Caco-2 (cell line): ENCODE data around the gene LRRC23. TPM values are rescaled to one million over a fixed set of nuclear protein-coding genes. Genes with fewer than 3 reads are reported as not detected.
A peak's percentile ranks its signal among the peaks of the same experiment; 100 is the strongest.

ENCODE experiments used
- BruUV-seq: library from RNA; stranded (reverse); fragments of 400-500 nt; replicated peaks from 2 replicates; lab custom pipeline; 2021; lab: Mats Ljungman, UMichigan
- CTCF ChIA-PET: fragments of 300-600 bp; sonication (Branson Sonifier 250); formaldehyde crosslinking; loops from one replicate; lab custom pipeline; 2022; ENCODE audit warnings: antibody characterized with exemption; lab: Charles Lee
- POLR2A ChIA-PET: fragments of 300-600 bp; sonication (Branson Sonifier 250); formaldehyde crosslinking; loops from one replicate; lab custom pipeline; 2022; ENCODE audit warnings: antibody characterized with exemption; lab: Charles Lee
- DNase-seq, 2 experiments: peaks; one replicate each; pipeline versions ENCODE4 v3.0.0 to v3.0.0-alpha.2; 2020 to 2022
- H3K27me3 ChIP-seq: replicated peaks from 2 replicates; pipeline ENCODE4 v1.6.0; 2011; ENCODE audit warnings: low read length; ENCODE audit not compliant: control insufficient read depth, insufficient read depth
- H3K36me3 ChIP-seq: 2 replicates; pipeline ENCODE4 v1.5.1; 2011; ENCODE audit warnings: low read length; ENCODE audit not compliant: control insufficient read depth, insufficient read depth
- H3K4me1 ChIP-seq: fragments of 250-450 bp; sonication (Bioruptor Pico); 2 replicates; pipeline ENCODE4 v1.5.1; 2020; ENCODE audit warnings: mild to moderate bottlenecking
- H3K4me3 ChIP-seq: 2 replicates; pipeline ENCODE4 v1.5.1; 2011; ENCODE audit warnings: low read depth, mild to moderate bottlenecking, control low read depth, low read length
- H3K9me3 ChIP-seq: fragments of 250-450 bp; sonication (Bioruptor Pico); 2 replicates; pipeline ENCODE4 v1.5.1; 2020; ENCODE audit warnings: mild to moderate bottlenecking, moderate library complexity
- H3K27ac Mint-ChIP-seq: one replicate; pipeline ENCODE4 v1.8.0; 2022; ENCODE audit warnings: mixed read lengths; ENCODE audit not compliant: unreplicated experiment
- H3K27me3 Mint-ChIP-seq: one replicate; pipeline ENCODE4 v1.8.0; 2022; ENCODE audit warnings: mixed read lengths; ENCODE audit not compliant: insufficient read depth, unreplicated experiment
- H3K36me3 Mint-ChIP-seq: one replicate; pipeline ENCODE4 v1.8.0; 2022; ENCODE audit warnings: mild to moderate bottlenecking, mixed read lengths; ENCODE audit not compliant: insufficient read depth, unreplicated experiment
- H3K4me1 Mint-ChIP-seq: one replicate; pipeline ENCODE4 v1.8.0; 2022; ENCODE audit warnings: low read depth, mixed read lengths; ENCODE audit not compliant: unreplicated experiment
- H3K4me3 Mint-ChIP-seq: one replicate; pipeline ENCODE4 v1.8.0; 2022; ENCODE audit warnings: mild to moderate bottlenecking, moderate library complexity, mixed read lengths; ENCODE audit not compliant: unreplicated experiment
- H3K9me3 Mint-ChIP-seq: one replicate; pipeline ENCODE4 v1.8.0; 2022; ENCODE audit warnings: mixed read lengths; ENCODE audit not compliant: unreplicated experiment
- intact Hi-C: fragments of 100-400 bp; cut with micrococcal nuclease; formaldehyde crosslinking; loops from one replicate; pipeline ENCODE4 v1.10.0; 2022; ENCODE audit not compliant: unreplicated experiment
- total RNA-seq: library from RNA; stranded (reverse); gene quantifications from 2 replicates; pipeline ENCODE4 v1.2.3, GENCODE V29; 2022
- TF ChIP-seq, protein P1 (sequence below), 2 experiments: fragments of 200-600 bp in 1 of 2; IDR thresholded peaks; 1 replicate in 1 of 2; 2 replicates in 1 of 2; pipeline versions ENCODE4 v1.5.1 to v1.8.0; 2011 to 2022; ENCODE audit warnings: antibody characterized with exemption in 1 of 2, control low read depth in 1 of 2, inconsistent platforms in 1 of 2, low read depth in 1 of 2, low read length in 1 of 2, mild to moderate bottlenecking in 1 of 2, moderate library complexity in 1 of 2; ENCODE audit not compliant: insufficient read depth in 1 of 2, severe bottlenecking in 1 of 2, unreplicated experiment in 1 of 2

Gene LRRC23
- total RNA-seq, 1 experiment from 2014 or later: 8.6 TPM

DNA sequence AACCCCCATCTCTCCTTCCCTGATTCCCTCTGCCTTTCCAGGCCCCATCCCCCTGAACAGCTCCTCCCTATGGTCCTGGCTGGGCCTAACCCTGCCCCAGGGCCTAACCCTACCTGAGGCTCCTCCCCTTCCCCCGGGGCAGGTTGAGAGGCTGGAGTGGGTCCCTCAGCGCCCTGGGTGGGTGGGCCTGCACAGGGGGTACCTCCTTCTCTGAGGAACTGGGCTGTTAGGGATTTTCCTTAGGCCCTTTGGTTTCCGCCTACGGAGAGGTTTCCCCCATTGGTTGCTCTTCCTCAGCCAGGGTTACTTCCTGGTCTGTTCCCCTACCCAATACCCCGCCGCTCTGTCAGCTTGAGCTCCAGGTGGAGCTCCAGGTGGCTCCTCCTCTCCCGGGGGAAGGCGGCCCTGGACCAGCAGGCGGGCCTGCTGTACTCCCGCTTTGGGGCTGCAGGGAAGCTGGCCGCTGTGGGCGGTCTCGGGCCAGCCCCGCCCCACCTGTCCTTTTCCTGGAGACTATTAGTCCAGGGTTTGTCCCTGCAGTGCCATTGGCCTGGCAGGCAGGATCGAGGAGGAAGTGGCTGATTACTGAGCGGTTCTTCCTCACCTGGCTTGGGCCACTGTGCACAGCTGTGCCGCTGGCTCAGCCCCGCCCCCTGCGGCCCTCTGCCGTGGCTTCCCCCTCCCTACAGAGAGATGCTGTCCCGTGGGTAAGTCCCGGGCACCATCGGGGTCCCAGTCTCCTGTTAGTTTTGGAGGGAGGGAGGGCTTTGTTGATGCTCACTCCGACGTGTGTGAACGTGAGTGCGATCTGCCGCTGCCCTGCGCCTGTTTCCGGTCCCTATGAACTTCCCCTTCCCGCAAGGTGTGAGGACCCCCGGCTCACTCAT lies 41.7 kb downstream of the LRRC23 start:
- Mint-ChIP-seq H3K27ac (peak overlapping the region; percentile 99), H3K9me3 (no peaks in the 10 kb centered on the region), H3K27me3 (peaks cover 4% of the 10 kb centered on the region), H3K36me3 (peaks cover 59% of the 10 kb centered on the region), H3K4me1 (peaks cover 40% of the 10 kb centered on the region), H3K4me3 (peak overlapping the region; percentile 88)
- Histone ChIP-seq H3K36me3 (no peaks in the 10 kb centered on the region), H3K9me3 (no peaks in the 10 kb centered on the region), H3K4me1 (peaks cover 18% of the 10 kb centered on the region), H3K27me3 (no peaks in the 10 kb centered on the region), H3K4me3 (peak overlapping the region; percentile 64)
- ChIA-PET CTCF (interaction anchor here (0.5 to 6.0 kb wide), 31 partner anchors 8 to 258 kb away, joined by 3 to 241 read pairs (median 5); partner anchors contain the start of genes C1RL, C1S, LPCAT3 and SPSB2), POLR2A (interaction anchor here (0.5 to 5.2 kb wide), 24 partner anchors 9 to 333 kb away, joined by 3 to 237 read pairs (median 6); partner anchors contain the start of genes ATN1, C1RL, CDCA3 and COPS7A)
- no TSS peak for BruUV-seq
- TF ChIP-seq, protein P1, sequence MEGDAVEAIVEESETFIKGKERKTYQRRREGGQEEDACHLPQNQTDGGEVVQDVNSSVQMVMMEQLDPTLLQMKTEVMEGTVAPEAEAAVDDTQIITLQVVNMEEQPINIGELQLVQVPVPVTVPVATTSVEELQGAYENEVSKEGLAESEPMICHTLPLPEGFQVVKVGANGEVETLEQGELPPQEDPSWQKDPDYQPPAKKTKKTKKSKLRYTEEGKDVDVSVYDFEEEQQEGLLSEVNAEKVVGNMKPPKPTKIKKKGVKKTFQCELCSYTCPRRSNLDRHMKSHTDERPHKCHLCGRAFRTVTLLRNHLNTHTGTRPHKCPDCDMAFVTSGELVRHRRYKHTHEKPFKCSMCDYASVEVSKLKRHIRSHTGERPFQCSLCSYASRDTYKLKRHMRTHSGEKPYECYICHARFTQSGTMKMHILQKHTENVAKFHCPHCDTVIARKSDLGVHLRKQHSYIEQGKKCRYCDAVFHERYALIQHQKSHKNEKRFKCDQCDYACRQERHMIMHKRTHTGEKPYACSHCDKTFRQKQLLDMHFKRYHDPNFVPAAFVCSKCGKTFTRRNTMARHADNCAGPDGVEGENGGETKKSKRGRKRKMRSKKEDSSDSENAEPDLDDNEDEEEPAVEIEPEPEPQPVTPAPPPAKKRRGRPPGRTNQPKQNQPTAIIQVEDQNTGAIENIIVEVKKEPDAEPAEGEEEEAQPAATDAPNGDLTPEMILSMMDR (IDR thresholded peaks at IDR 0.05; ENCODE audit: insufficient read depth in 1 of 2, low read depth in 1 of 2, low read length in 1 of 2, severe bottlenecking in 1 of 2, unreplicated experiment in 1 of 2): peak in 1 of 2 experiments; percentile 16
- DNase-seq: peak; percentile 100
- intact Hi-C loops: loop anchor here (1.0 kb wide), 6 partner anchors 16 to 167 kb away; partner anchors contain the start of gene LPCAT3

DNA sequence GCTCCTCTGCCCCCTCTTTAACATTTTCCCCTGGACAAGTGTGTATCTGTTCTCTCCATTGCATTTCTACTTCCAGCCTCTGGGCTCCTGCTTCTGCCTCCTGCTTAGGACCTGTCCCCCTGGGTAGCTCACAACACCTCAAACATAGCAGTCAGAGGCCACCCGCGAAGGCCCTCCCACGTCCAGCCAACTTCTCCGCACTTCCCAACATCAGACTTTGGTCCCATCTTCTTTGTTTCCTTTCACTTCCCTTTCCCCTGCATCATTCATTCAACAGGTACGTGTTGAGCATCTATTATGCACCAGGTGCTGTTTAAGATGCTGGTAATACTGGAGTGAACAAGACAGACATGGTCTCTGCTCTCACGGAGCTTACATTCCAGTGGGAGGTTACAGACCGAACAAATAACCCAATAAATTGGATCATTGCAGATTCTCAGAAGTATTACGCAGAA lies 42.3 kb downstream of the LRRC23 start:
- CTCF ChIA-PET: interaction anchor here (0.7 to 6.0 kb wide), 20 partner anchors 9 to 698 kb away, joined by 3 to 241 read pairs (median 8); partner anchors contain the start of genes C1RL, C1S, LPCAT3 and SPSB2

More for the DNA sequence above, 42.3 kb downstream of the LRRC23 start:
- H3K27ac Mint-ChIP-seq: peak overlapping the region; percentile 99
- Histone ChIP-seq H3K36me3 (no peaks in the 10 kb centered on the region), H3K27me3 (no peaks in the 10 kb centered on the region), H3K4me3 (peak overlapping the region; percentile 64), H3K4me1 (peaks cover 18% of the 10 kb centered on the region), H3K9me3 (no peaks in the 10 kb centered on the region)
- no peaks in the 10 kb centered on the region for H3K9me3 Mint-ChIP-seq
- H3K4me3 Mint-ChIP-seq: peak overlapping the region; percentile 88
- peaks cover 40% of the 10 kb centered on the region for H3K4me1 Mint-ChIP-seq
- intact Hi-C loops: loop anchor here (1.0 kb wide), 6 partner anchors 15 to 166 kb away; partner anchors contain the start of gene LPCAT3
- peaks cover 52% of the 10 kb centered on the region for H3K36me3 Mint-ChIP-seq
- DNase-seq: no peak
- TF ChIP-seq, protein P1 (IDR thresholded peaks at IDR 0.05; ENCODE audit: insufficient read depth in 1 of 2, low read depth in 1 of 2, low read length in 1 of 2, severe bottlenecking in 1 of 2, unreplicated experiment in 1 of 2): no peak
- BruUV-seq: no TSS peak
- H3K27me3 Mint-ChIP-seq: peaks cover 4% of the 10 kb centered on the region
- POLR2A ChIA-PET: interaction anchor here (0.6 to 5.2 kb wide), 11 partner anchors 9 to 179 kb away, joined by 4 to 237 read pairs (median 17); partner anchors contain the start of genes C1RL, CDCA3 and USP5
